Stimulated activated naive CD8-positive, alpha-beta T cell treated with anti-CD3 and anti-CD28 coated beads, Interleukin-15, amount 100 ng/mL, for 72 hours (primary cell): ENCODE results near the gene TMEM266.
A peak's percentile ranks its signal among the peaks of the same experiment; 100 is the strongest.

Experiments used
- ATAC-seq: fragments of 150-1000 bp; cut with Tn5 transposase; 2 replicates; pipeline ENCODE4 v1.10.0; 2021; ENCODE audit warnings: mild to moderate bottlenecking, moderate library complexity
- DNase-seq, 2 donors: peaks; one replicate each; pipeline ENCODE4 v3.0.0; 2021 to 2022
- H3K27ac Mint-ChIP-seq, 2 donors: one replicate each; pipeline ENCODE4 v1.8.0; 2022; ENCODE audit warnings: mild to moderate bottlenecking in 2 of 2, mixed read lengths in 2 of 2, moderate library complexity in 2 of 2
- H3K27me3 Mint-ChIP-seq: one replicate; pipeline ENCODE4 v1.8.0; 2022; ENCODE audit warnings: mixed read lengths
- H3K4me1 Mint-ChIP-seq: one replicate; pipeline ENCODE4 v1.8.0; 2022; ENCODE audit warnings: mild to moderate bottlenecking, mixed read lengths
- H3K4me3 Mint-ChIP-seq, 2 donors: one replicate each; pipeline ENCODE4 v1.8.0; 2022; ENCODE audit warnings: mild to moderate bottlenecking in 2 of 2, mixed read lengths in 2 of 2, moderate library complexity in 1 of 2
- H3K9me3 Mint-ChIP-seq, 2 donors: one replicate each; pipeline ENCODE4 v1.8.0; 2022; ENCODE audit warnings: mixed read lengths in 2 of 2

The TMEM266 gene

GRCh38 chr15:76159282-76159681 lies 99.5 kb downstream of the TMEM266 start:
- ATAC-seq, result no peak
- Mint-ChIP-seq H3K4me1 (peaks cover 6% of the 10 kb centered on the region), H3K27me3 (peaks cover 25% of the 10 kb centered on the region), H3K4me3 (no peak overlapping the region), H3K27ac (no peak overlapping the region), H3K9me3 (no peaks in the 10 kb centered on the region)
- DNase-seq, result no peak

GRCh38 chr15:76160426-76161152 lies 100.8 kb downstream of the TMEM266 start:
- H3K4me1 Mint-ChIP-seq, result no peaks in the 10 kb centered on the region
- H3K27ac Mint-ChIP-seq, result no peak overlapping the region
- peaks cover 17% of the 10 kb centered on the region for H3K27me3 Mint-ChIP-seq
- no peak overlapping the region for H3K4me3 Mint-ChIP-seq
- no peaks in the 10 kb centered on the region for H3K9me3 Mint-ChIP-seq
- ATAC-seq, result peak; percentile 10
- DNase-seq, result no peak

- Mint-ChIP-seq H3K4me3 (no peak overlapping the region), H3K4me1 (no peaks in the 10 kb centered on the region), H3K27ac (no peak overlapping the region), H3K27me3 (peaks cover 17% of the 10 kb centered on the region), H3K9me3 (no peaks in the 10 kb centered on the region)
- peak; percentile 34 for ATAC-seq
- DNase-seq, result no peak
These were observed 101.6 kb downstream of the TMEM266 start for GRCh38 chr15:76161153-76162035.

- ATAC-seq (no peak), DNase-seq (no peak)
- Mint-ChIP-seq H3K27me3 (peaks cover 17% of the 10 kb centered on the region), H3K4me3 (no peak overlapping the region), H3K9me3 (no peaks in the 10 kb centered on the region), H3K4me1 (no peaks in the 10 kb centered on the region), H3K27ac (no peak overlapping the region)
These were observed 102.2 kb downstream of the TMEM266 start for GRCh38 chr15:76162036-76162398.

GRCh38 chr15:76162784-76163456 lies 103.1 kb downstream of the TMEM266 start:
- no peak for DNase-seq

GRCh38 chr15:76163457-76164295 lies 103.9 kb downstream of the TMEM266 start:
- H3K9me3 Mint-ChIP-seq, result no peaks in the 10 kb centered on the region
- H3K27me3 Mint-ChIP-seq, result peaks cover 17% of the 10 kb centered on the region
- H3K4me1 Mint-ChIP-seq, result no peaks in the 10 kb centered on the region
- ATAC-seq (no peak), DNase-seq (no peak)
- H3K4me3 Mint-ChIP-seq, result no peak overlapping the region
- H3K27ac Mint-ChIP-seq, result no peak overlapping the region

More at GRCh38 chr15:76162784-76163456, 103.1 kb downstream of the TMEM266 start:
- Mint-ChIP-seq H3K4me1 (no peaks in the 10 kb centered on the region), H3K9me3 (no peaks in the 10 kb centered on the region), H3K4me3 (no peak overlapping the region), H3K27ac (no peak overlapping the region), H3K27me3 (peaks cover 17% of the 10 kb centered on the region)
- ATAC-seq, result no peak

GRCh38 chr15:76164602-76165001 lies 104.8 kb downstream of the TMEM266 start:
- no peak for ATAC-seq
- DNase-seq, result no peak
- Mint-ChIP-seq H3K4me1 (no peaks in the 10 kb centered on the region), H3K9me3 (no peaks in the 10 kb centered on the region), H3K27ac (no peak overlapping the region), H3K4me3 (no peak overlapping the region), H3K27me3 (peaks cover 14% of the 10 kb centered on the region)

- H3K9me3 Mint-ChIP-seq, result no peaks in the 10 kb centered on the region
- no peak overlapping the region for H3K4me3 Mint-ChIP-seq
- peaks cover under 1% of the 10 kb centered on the region for H3K27me3 Mint-ChIP-seq
- ATAC-seq, result no peak
- DNase-seq, result no peak
- no peaks in the 10 kb centered on the region for H3K4me1 Mint-ChIP-seq
- no peak overlapping the region for H3K27ac Mint-ChIP-seq
These were observed 106.2 kb downstream of the TMEM266 start for GRCh38 chr15:76165951-76166350.

GRCh38 chr15:76168237-76168984 lies 108.6 kb downstream of the TMEM266 start:
- DNase-seq, result no peak
- no peak for ATAC-seq
- no peak overlapping the region for H3K4me3 Mint-ChIP-seq
- H3K27me3 Mint-ChIP-seq, result peaks cover 16% of the 10 kb centered on the region
- no peak overlapping the region for H3K27ac Mint-ChIP-seq
- no peaks in the 10 kb centered on the region for H3K4me1 Mint-ChIP-seq
- no peaks in the 10 kb centered on the region for H3K9me3 Mint-ChIP-seq

- Mint-ChIP-seq H3K9me3 (no peaks in the 10 kb centered on the region), H3K27ac (no peak overlapping the region), H3K4me3 (no peak overlapping the region), H3K27me3 (peaks cover 18% of the 10 kb centered on the region), H3K4me1 (no peaks in the 10 kb centered on the region)
- ATAC-seq (peak; percentile 31), DNase-seq (no peak)
These were observed 109.2 kb downstream of the TMEM266 start for GRCh38 chr15:76169018-76169417.

- Mint-ChIP-seq H3K27ac (no peak overlapping the region), H3K27me3 (peaks cover 18% of the 10 kb centered on the region), H3K4me3 (no peak overlapping the region), H3K4me1 (no peaks in the 10 kb centered on the region), H3K9me3 (no peaks in the 10 kb centered on the region)
- ATAC-seq (no peak), DNase-seq (no peak)
These were observed 110.4 kb downstream of the TMEM266 start for GRCh38 chr15:76169911-76170800.

GRCh38 chr15:76172782-76173181 lies 113.0 kb downstream of the TMEM266 start:
- no peak for ATAC-seq

GRCh38 chr15:76173317-76173834 lies 113.6 kb downstream of the TMEM266 start:
- DNase-seq (no peak), ATAC-seq (no peak)
- H3K4me1 Mint-ChIP-seq, result no peaks in the 10 kb centered on the region
- H3K27ac Mint-ChIP-seq, result no peak overlapping the region
- H3K9me3 Mint-ChIP-seq, result no peaks in the 10 kb centered on the region
- peaks cover 42% of the 10 kb centered on the region for H3K27me3 Mint-ChIP-seq
- no peak overlapping the region for H3K4me3 Mint-ChIP-seq

More at GRCh38 chr15:76172782-76173181, 113.0 kb downstream of the TMEM266 start:
- Mint-ChIP-seq H3K27ac (peak overlapping the region in 1 of 2 donors; percentile 46), H3K4me3 (no peak overlapping the region), H3K4me1 (no peaks in the 10 kb centered on the region), H3K27me3 (peaks cover 36% of the 10 kb centered on the region), H3K9me3 (no peaks in the 10 kb centered on the region)
- DNase-seq, result no peak
